ENCODE data around the gene PTOV1.

The PTOV1 gene

GRCh38 chr19:49875857-49876421 lies 25.0 kb downstream of the PTOV1 start (continued):
- TF ChIP-seq ZNF133 (tag by site-specific recombination; IDR thresholded peaks at IDR 0.05) (no peak), ZBTB10 (tag by site-specific recombination; IDR thresholded peaks at IDR 0.05) (peak; percentile 100), ATF2 (tag by site-specific recombination; IDR thresholded peaks at IDR 0.05; ENCODE audit: low read depth) (no peak), ZNF155 (tag by site-specific recombination; IDR thresholded peaks at IDR 0.05) (no peak), ZNF785 (tag by site-specific recombination; IDR thresholded peaks at IDR 0.05) (no peak), ZNF624 (tag by site-specific recombination; IDR thresholded peaks at IDR 0.05) (no peak), ZNF677 (tag by site-specific recombination; IDR thresholded peaks at IDR 0.05) (no peak), ELK4 (IDR thresholded peaks at IDR 0.05; ENCODE audit: borderline replicate concordance, low read depth, low read length) (no peak), ZNF639 (tag by site-specific recombination; IDR thresholded peaks at IDR 0.05) (no peak), ZNF335 (tag by site-specific recombination; conservative IDR thresholded peaks at IDR 0.05) (no peak; the same call in 1 of the 2 replicates), ZSCAN30 (tag by site-specific recombination; IDR thresholded peaks at IDR 0.05) (no peak), ZNF37A (tag by site-specific recombination; IDR thresholded peaks at IDR 0.05) (no peak), PATZ1 (tag by site-specific recombination; IDR thresholded peaks at IDR 0.05) (peak; percentile 91), ZNF138 (tag by site-specific recombination; IDR thresholded peaks at IDR 0.05; ENCODE audit: borderline replicate concordance) (no peak), ZNF248 (tag by site-specific recombination; IDR thresholded peaks at IDR 0.05) (no peak), ZNF561 (tag by site-specific recombination; IDR thresholded peaks at IDR 0.05; ENCODE audit: borderline replicate concordance) (peak; percentile 36; the same call in 1 of the 2 replicates), RBAK (tag by site-specific recombination; IDR thresholded peaks at IDR 0.05) (0 out of 2 replicates have a peak, but pooled peaks have one; percentile 9), BCL6B (tag by site-specific recombination; IDR thresholded peaks at IDR 0.05) (no peak), ZSCAN23 (tag by site-specific recombination; IDR thresholded peaks at IDR 0.05) (no peak), ZNF843 (tag by site-specific recombination; IDR thresholded peaks at IDR 0.05) (no peak), ZNF19 (tag by site-specific recombination; IDR thresholded peaks at IDR 0.05; ENCODE audit: low read depth) (no peak), ZNF214 (tag by site-specific recombination; IDR thresholded peaks at IDR 0.05; ENCODE audit: borderline replicate concordance) (no peak), ZNF146 (tag by site-specific recombination; IDR thresholded peaks at IDR 0.05) (no peak), HOXC10 (CRISPR knock-in tag; IDR thresholded peaks at IDR 0.05) (0 out of 2 replicates have a peak, but pooled peaks have one; percentile 76), KLF1 (tag by site-specific recombination; IDR thresholded peaks at IDR 0.05) (no peak), ZBTB1 (tag by site-specific recombination; IDR thresholded peaks at IDR 0.05) (no peak), ZBTB48 (tag by site-specific recombination; IDR thresholded peaks at IDR 0.05) (no peak), ZNF302 (tag by site-specific recombination; IDR thresholded peaks at IDR 0.05; ENCODE audit: low read depth) (no peak), ZNF555 (tag by site-specific recombination; conservative IDR thresholded peaks at IDR 0.05) (no peak), ZNF426 (tag by site-specific recombination; IDR thresholded peaks at IDR 0.05) (no peak), GLI2 (tag by site-specific recombination; IDR thresholded peaks at IDR 0.05; ENCODE audit: borderline replicate concordance, low read depth) (no peak), ZNF558 (tag by site-specific recombination; IDR thresholded peaks at IDR 0.05) (no peak)

All from HEK293 (cell line).